HG03025 (cell line): ENCODE measurements around the gene GCNT4.
"Not testable (repeated sequence)": the region's sequence is repeated elsewhere in the genome, so short reads cannot be mapped to it uniquely, and the experiment has no call there.

Experiments used
- ATAC-seq: cut with Tn5 transposase; IDR thresholded peaks from one replicate; pipeline ENCODE4 v1.9.1; 2021; ENCODE audit warnings: mild to moderate bottlenecking, moderate library complexity; ENCODE audit not compliant: unreplicated experiment, low FRiP score

GCNT4 gene

DNA sequence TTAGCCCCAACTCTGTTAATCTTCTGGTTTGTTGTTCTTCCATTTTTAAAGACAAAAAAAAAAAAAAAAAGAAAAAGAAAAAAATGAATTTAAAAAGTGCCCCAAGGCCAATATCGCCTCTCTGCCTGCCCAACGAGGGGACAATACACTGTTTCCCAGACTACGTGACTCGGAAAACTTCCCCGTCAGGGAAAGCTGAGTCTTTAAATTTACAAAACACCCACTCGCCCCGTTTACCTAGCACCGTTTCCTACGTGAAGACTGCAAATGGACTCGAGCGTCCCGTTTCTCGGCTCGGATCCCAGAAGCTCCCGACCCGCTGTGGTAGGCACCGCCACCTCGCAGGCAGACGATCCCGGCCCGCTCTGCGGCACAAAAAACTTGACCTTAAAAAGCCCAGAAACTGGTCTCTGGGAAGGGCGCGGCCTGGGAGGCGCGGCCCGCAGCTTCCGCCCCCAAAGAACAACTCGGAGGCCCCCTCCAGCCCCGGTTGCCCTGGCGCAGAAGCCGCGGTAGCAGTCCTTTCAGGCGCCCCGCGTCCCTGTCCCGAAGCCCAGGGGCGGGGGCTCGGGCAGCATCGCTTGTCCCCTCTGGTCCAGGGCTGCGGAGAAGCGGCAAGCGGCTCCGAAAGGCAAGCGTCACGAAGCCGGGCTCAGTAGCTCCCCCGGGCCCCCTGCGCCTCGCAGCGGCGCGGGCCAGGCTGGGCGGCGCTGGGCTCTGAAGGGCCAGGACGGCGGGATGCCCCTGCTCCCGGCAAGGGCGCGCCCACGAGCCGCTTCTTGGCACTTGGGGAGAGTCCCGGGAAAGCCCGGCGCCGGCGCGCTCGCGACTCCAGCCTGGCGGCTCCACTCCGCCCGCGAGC, at the start of gene GCNT4:
Gene GCNT4, minus strand, starts transcription at position 367 of the 862 bp plus-strand sequence. CDS start 22,521 bp downstream, outside the sequence.
- ATAC-seq: no peak

DNA sequence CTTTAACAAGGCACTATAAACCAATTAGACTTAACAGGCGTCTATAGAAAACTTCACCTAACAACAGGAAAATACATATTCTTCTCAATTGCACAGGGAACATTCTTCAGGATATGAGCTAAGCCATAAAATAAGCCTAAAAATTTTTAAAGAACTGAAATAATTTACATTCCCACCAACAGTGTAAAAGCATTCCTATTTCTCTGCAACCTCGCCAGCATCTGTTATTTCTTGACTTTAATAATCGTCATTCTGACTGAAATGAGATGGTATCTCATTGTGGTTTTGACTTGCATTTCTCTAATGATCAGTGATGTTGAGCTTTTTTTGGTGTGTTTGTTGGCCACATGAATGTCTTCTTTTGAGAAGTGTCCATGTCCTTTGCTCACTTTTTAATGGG, 43.6 kb upstream of the GCNT4 start:
- ATAC-seq: not testable (repeated sequence)

DNA sequence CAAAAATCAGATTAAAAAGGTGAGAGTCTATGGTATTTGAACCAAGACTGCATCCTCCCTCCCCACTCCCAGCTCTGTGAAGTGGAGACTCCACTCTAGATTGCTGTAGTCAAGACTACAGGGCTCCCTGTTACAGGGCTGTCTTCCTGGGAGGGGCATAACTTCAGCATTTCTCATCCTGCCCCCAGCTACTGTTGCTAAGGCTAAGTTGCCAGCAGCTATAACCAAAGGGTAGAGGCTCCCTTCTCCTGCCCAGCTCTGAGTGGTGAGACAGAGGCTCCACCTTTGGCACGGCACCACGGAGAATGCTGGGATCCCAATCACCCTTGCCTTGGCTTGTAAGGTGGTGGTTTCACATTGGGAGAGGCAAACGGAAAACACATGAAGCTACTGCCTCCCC, 39.2 kb upstream of the GCNT4 start:
- no peak for ATAC-seq

DNA sequence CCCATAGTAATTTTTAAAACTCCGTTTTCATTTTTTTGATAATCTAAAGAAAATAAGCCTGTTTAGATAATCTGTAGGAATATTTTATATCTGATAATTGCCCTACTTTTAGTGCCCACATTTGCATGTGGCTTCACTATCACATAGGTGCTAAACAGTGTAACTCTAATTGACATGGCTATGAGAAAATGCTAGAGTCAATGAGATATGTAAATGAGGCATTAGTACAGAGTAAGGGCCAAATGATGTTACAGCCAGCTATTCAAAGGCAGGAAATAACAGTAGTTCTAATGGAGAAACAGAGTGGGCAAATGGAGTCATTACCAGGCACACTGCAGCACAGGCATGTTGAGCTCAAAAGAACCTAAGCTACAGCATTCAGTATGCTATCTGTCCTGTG, 37.3 kb upstream of the GCNT4 start:
- no peak for ATAC-seq

DNA sequence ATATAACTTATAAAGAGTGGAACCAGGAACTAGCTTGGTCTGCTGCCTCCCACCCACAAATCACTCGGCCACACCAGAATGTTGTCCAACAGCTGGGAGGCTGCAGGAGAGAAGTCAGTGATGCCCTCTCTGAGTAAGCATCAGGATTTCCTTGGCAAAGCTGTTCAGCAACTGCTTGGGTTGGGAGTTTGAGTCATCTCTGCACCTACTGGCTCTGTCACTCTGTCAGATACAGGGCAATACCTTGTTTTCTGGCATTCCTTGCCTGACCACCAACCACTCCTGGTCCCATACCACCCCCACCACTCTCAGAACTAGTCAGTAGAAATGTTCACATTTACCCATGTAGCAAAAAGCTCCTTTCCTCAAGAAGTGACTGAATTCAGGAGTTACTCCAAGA, 36.8 kb upstream of the GCNT4 start:
- no peak for ATAC-seq

DNA sequence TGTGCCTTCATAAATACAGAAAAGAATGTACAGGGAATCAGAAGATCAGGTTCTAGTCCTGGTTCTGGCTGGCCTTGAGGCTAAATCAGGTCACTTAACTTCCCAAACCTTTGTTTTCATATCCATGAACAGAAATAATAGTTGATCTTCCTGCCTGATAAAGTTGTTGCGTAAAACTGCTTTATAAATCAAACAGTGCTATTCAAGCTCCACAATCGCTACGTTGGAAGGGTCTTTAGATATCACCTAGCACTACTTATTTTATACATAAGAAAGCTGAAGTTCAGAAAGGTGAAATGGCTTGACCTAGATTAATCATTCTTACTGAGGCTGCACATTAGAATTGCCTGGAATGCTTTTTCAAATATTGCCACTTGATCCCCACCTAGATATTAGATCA, 36.3 kb upstream of the GCNT4 start:
- ATAC-seq: no peak

- no peak for ATAC-seq
Measured at GRCh38 chr5:75081510-75081909, 29.2 kb upstream of the GCNT4 start.

DNA sequence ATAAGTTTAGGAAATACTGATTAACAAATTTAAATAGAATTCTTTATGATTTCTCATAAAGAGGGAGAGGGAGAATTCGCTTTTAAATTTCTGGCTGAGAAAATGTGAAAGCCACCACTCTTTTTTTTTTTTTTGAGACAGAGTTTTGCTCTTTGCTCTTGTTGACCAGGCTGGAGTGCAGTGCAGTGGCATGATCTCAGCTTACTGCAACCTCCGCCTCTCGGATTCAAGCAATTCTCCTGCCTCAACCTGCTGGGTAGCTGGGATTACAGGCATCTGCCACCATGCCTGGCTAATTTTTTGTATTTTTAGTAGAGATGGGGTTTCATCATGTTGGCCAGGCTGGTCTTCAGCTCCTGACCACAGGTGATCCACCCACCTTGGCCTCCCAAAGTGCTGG, 27.0 kb upstream of the GCNT4 start:
- ATAC-seq: not testable (repeated sequence)

- no peak for ATAC-seq
Measured at GRCh38 chr5:75078027-75078426, 25.7 kb upstream of the GCNT4 start.

DNA sequence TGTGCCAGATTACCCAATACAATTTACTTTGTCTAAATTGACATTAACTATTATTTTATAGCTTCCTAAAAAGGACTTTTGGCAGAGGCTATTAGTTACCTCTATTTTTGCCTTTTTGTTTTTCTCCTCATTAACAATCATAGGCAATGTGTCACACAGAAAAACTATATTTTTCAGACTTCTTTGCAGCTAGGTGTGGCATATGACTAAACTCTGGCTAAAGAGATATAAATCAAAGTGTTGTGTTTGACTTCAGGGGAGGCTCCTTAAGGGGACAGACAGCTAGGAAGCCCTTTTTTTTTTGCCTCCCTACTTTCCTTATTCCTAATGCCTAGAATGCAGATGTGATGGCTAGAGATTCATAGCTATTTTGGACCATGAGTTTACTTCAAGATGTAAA, 19.7 kb upstream of the GCNT4 start:
- no peak for ATAC-seq

DNA sequence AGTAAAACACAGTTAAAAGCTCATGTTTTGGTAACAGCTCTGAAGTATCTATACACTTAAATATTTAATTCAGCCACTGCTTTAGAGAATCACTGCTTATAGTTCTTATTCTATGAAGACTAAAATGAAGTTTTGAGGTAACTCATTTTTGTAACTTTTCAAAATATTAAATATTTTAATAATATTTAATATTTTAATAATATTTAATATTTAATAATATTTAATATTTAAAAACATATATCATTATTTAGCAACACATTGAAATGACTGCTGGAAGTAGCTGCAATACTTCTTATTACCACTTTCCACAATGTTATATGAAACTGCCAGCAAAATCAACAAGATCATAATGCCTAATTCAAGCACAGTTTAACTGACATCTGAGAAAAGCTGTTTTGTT, 18.7 kb upstream of the GCNT4 start:
- ATAC-seq: no peak

DNA sequence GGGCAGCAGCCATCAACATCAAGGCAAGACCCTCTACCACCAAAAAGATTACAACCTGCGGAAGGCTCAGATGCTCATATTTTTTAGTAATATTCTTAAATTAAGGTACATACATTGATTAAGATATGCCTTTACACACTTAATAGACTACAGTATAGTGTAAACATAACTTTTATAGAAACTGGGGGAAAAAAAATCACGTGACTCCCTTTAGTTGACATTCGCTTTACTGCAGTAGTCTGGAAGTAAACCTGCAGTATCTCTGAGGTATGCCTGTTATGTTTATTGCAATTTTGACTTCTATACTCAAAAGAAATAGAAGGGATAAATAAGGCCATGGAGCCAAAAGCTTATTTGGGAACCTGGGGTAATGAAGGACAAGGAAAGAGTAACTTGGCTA, 15.1 kb upstream of the GCNT4 start:
- ATAC-seq: no peak

- peak; percentile 51 for ATAC-seq
Measured at GRCh38 chr5:75062925-75063531, 10.7 kb upstream of the GCNT4 start.

DNA sequence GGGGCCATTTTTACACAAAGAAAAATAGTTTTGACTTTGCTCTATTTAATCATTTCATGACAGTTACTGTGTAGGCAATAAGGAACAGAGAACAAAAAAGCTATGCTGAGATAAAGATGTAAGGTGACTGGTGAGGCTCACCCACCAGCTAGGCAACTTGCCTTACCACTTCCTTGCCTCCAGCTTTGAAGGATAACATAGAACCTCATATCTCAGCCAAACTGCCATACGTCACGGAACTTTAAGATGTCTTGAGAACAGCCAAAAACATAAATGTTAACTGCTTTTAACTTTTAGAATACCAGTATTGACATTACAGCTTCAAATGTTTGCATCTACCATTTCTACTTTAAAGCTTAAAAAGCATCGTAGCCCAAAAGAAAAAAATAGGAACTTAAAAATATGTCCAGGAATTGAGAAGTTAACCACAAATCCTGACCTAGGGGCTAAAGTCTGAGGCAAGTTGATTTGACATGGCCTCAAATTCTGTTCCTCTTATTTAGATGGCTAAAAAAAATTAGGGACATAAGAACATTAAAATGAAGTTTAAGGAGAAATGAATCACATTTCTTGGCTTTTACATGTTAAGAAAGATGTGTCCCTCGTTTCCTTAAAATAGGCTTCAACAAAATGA, 7.7 kb upstream of the GCNT4 start:
- no peak for ATAC-seq

- ATAC-seq: no peak
Measured at GRCh38 chr5:75058986-75059535, 6.7 kb upstream of the GCNT4 start.

GRCh38 chr5:75057561-75057960, 5.2 kb upstream of the GCNT4 start:
- ATAC-seq: no peak

DNA sequence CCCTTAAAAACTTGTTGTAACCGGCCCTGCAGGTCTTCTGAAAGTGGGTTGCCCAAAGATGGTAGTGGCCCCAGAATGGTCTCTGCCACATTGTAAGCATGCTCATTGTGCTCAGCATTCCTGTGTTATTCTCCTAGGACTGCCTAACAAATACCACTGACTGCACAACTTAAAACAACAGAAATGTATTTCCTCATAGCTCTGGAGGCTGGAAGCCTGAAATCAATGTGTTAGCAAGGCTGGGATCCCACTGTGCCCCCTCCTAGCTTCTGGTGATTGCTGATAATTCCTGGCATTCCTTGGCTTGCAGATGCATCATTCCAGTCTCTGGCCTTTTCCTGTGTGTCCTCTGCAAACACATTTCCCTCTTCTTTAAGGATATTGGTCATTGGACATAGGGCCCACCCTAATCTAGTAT, 3.4 kb upstream of the GCNT4 start:
- no peak for ATAC-seq

DNA sequence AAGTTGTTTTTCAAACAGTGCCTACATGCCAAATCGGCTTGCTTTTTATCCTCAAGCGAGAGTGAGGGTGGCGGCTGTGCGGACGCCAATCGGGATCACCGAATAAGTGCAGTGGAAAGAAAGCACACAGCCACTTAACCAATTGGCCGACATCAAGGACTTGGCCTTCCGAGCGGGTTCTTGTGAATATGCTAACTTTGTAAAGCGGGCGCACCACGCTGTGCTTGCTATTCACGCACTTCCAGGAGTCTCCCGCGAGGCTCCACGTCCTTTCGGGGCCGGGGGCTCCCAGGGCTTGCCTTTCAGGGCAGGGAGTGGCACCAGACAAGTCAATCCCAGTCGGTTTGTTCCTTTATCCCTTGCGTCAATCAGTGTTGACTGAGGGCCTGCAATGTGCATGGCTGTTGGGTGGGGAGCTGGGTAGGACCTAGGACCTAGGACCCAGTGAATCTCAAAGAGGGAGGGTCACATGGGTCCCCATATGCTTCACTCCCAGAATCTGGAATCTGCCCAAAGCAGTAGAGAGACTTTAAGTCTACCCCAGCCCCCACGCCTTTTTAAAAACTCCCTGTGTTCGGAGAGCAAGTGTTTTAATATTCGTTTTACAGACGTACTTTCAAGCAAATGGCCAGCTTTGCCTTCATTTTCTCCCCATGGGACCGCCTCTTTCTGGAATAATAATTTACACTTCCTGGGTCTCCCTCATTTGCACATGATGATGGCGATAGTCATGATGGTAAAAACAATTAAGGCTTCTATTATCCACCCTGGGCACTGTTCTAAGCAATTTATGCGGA, 2.0 kb upstream of the GCNT4 start:
- ATAC-seq: no peak

- ATAC-seq: no peak
Measured at GRCh38 chr5:75053304-75054133, 1.2 kb upstream of the GCNT4 start.

DNA sequence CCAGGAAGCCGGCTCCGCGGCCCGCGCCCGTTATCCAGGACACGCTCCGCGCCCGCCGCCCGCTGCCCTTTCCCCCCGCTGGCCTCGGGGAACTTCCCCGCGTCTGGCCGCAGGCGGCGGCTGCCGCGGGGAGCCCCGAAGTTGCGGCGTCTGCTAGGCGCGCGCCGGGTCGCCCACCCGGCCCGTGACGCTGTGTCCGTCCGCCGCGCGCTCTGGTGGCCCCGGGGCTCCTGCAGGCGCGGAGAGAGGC, 621 bp upstream of the GCNT4 start:
- no peak for ATAC-seq
